Measurements from ENCODE around the gene SLC25A44. TPM values are rescaled to one million over a fixed set of nuclear protein-coding genes. Genes with fewer than 3 reads are reported as not detected.

The SLC25A44 gene
- total RNA-seq, 2 donors from 2014 or later: 14.4 to 21.6 TPM

GRCh38 chr1:156221986-156222692 lies 28.2 kb downstream of the SLC25A44 start:
- H3K27ac Mint-ChIP-seq: peak overlapping the region; percentile 77
- peaks cover 19% of the 10 kb centered on the region for H3K36me3 Mint-ChIP-seq (ENCODE audit: low read depth)
- peak overlapping the region; percentile 5 for H3K4me3 Mint-ChIP-seq

GRCh38 chr1:156225677-156226014 lies 31.7 kb downstream of the SLC25A44 start:
- DNase-seq: no peak
- H3K36me3 Mint-ChIP-seq (ENCODE audit: low read depth): peaks cover 21% of the 10 kb centered on the region
- no peak overlapping the region for H3K27ac Mint-ChIP-seq
- H3K9me3 ChIP-seq (ENCODE audit: control insufficient read depth, low read length, poor library complexity, severe bottlenecking): no peaks in the 10 kb centered on the region
- H3K4me1 Mint-ChIP-seq: peaks cover 36% of the 10 kb centered on the region
- ATAC-seq: no peak
- H3K4me3 Mint-ChIP-seq: no peak overlapping the region
- no peaks in the 10 kb centered on the region for H3K27me3 Mint-ChIP-seq

More at GRCh38 chr1:156221986-156222692, 28.2 kb downstream of the SLC25A44 start:
- DNase-seq: no peak
- H3K9me3 ChIP-seq (ENCODE audit: control insufficient read depth, low read length, poor library complexity, severe bottlenecking): no peaks in the 10 kb centered on the region
- H3K27me3 Mint-ChIP-seq: no peaks in the 10 kb centered on the region
- H3K4me1 Mint-ChIP-seq: peaks cover 45% of the 10 kb centered on the region
- ATAC-seq: no peak

GRCh38 chr1:156226116-156226538 lies 32.2 kb downstream of the SLC25A44 start:
- no peak for DNase-seq
- peaks cover 18% of the 10 kb centered on the region for H3K36me3 Mint-ChIP-seq (ENCODE audit: low read depth)
- ATAC-seq: no peak
- H3K27me3 Mint-ChIP-seq: no peaks in the 10 kb centered on the region
- H3K4me3 Mint-ChIP-seq: no peak overlapping the region
- peaks cover 34% of the 10 kb centered on the region for H3K4me1 Mint-ChIP-seq
- H3K27ac Mint-ChIP-seq: no peak overlapping the region
- H3K9me3 ChIP-seq (ENCODE audit: control insufficient read depth, low read length, poor library complexity, severe bottlenecking): no peaks in the 10 kb centered on the region

GRCh38 chr1:156226782-156227181 lies 32.9 kb downstream of the SLC25A44 start:
- Mint-ChIP-seq H3K4me1 (peaks cover 27% of the 10 kb centered on the region), H3K4me3 (no peak overlapping the region), H3K27ac (no peak overlapping the region), H3K27me3 (no peaks in the 10 kb centered on the region), H3K36me3 (ENCODE audit: low read depth) (peaks cover 12% of the 10 kb centered on the region)
- ATAC-seq (no peak), DNase-seq (no peak)
- no peaks in the 10 kb centered on the region for H3K9me3 ChIP-seq (ENCODE audit: control insufficient read depth, low read length, poor library complexity, severe bottlenecking)

- no peaks in the 10 kb centered on the region for H3K9me3 ChIP-seq (ENCODE audit: control insufficient read depth, low read length, poor library complexity, severe bottlenecking)
- DNase-seq: no peak
- H3K27ac Mint-ChIP-seq: no peak overlapping the region
- no peaks in the 10 kb centered on the region for H3K27me3 Mint-ChIP-seq
- peaks cover 15% of the 10 kb centered on the region for H3K4me1 Mint-ChIP-seq
- no peak overlapping the region for H3K4me3 Mint-ChIP-seq
- peaks cover 8% of the 10 kb centered on the region for H3K36me3 Mint-ChIP-seq (ENCODE audit: low read depth)
- ATAC-seq: no peak
Measured at GRCh38 chr1:156228501-156228900, 34.6 kb downstream of the SLC25A44 start.

GRCh38 chr1:156229809-156230472 lies 36.0 kb downstream of the SLC25A44 start:
- peaks cover 5% of the 10 kb centered on the region for H3K36me3 Mint-ChIP-seq (ENCODE audit: low read depth)

GRCh38 chr1:156230473-156230837 lies 36.6 kb downstream of the SLC25A44 start:
- H3K27me3 Mint-ChIP-seq: no peaks in the 10 kb centered on the region
- peaks cover 2% of the 10 kb centered on the region for H3K36me3 Mint-ChIP-seq (ENCODE audit: low read depth)
- no peak for ATAC-seq
- no peak for DNase-seq
- H3K27ac Mint-ChIP-seq: peak overlapping the region; percentile 54
- H3K4me3 Mint-ChIP-seq: peak overlapping the region; percentile 19
- peaks cover 10% of the 10 kb centered on the region for H3K4me1 Mint-ChIP-seq
- no peaks in the 10 kb centered on the region for H3K9me3 ChIP-seq (ENCODE audit: control insufficient read depth, low read length, poor library complexity, severe bottlenecking)

More at GRCh38 chr1:156229809-156230472, 36.0 kb downstream of the SLC25A44 start:
- H3K9me3 ChIP-seq (ENCODE audit: control insufficient read depth, low read length, poor library complexity, severe bottlenecking): no peaks in the 10 kb centered on the region
- DNase-seq: no peak
- Mint-ChIP-seq H3K4me1 (peaks cover 13% of the 10 kb centered on the region), H3K4me3 (peak overlapping the region; percentile 19), H3K27ac (peak overlapping the region; percentile 54), H3K27me3 (no peaks in the 10 kb centered on the region)
- no peak for ATAC-seq

- Mint-ChIP-seq H3K36me3 (ENCODE audit: low read depth) (peaks cover 6% of the 10 kb centered on the region), H3K4me1 (peaks cover 7% of the 10 kb centered on the region), H3K27ac (no peak overlapping the region), H3K4me3 (no peak overlapping the region), H3K27me3 (no peaks in the 10 kb centered on the region)
- DNase-seq (no peak), ATAC-seq (no peak)
- no peaks in the 10 kb centered on the region for H3K9me3 ChIP-seq (ENCODE audit: control insufficient read depth, low read length, poor library complexity, severe bottlenecking)
Measured at GRCh38 chr1:156232201-156232894, 38.4 kb downstream of the SLC25A44 start.

GRCh38 chr1:156233426-156234127 lies 39.7 kb downstream of the SLC25A44 start:
- H3K4me1 Mint-ChIP-seq: peaks cover 7% of the 10 kb centered on the region
- peaks cover 6% of the 10 kb centered on the region for H3K36me3 Mint-ChIP-seq (ENCODE audit: low read depth)
- ATAC-seq: no peak
- no peaks in the 10 kb centered on the region for H3K9me3 ChIP-seq (ENCODE audit: control insufficient read depth, low read length, poor library complexity, severe bottlenecking)
- peak overlapping the region; percentile 53 for H3K27ac Mint-ChIP-seq
- no peak for DNase-seq
- no peak overlapping the region for H3K4me3 Mint-ChIP-seq
- H3K27me3 Mint-ChIP-seq: no peaks in the 10 kb centered on the region

- DNase-seq (no peak), ATAC-seq (no peak)
- Mint-ChIP-seq H3K36me3 (ENCODE audit: low read depth) (peaks cover 8% of the 10 kb centered on the region), H3K4me1 (peaks cover 7% of the 10 kb centered on the region), H3K27me3 (no peaks in the 10 kb centered on the region), H3K4me3 (no peak overlapping the region), H3K27ac (no peak overlapping the region)
- H3K9me3 ChIP-seq (ENCODE audit: control insufficient read depth, low read length, poor library complexity, severe bottlenecking): no peaks in the 10 kb centered on the region
Measured at GRCh38 chr1:156236164-156236563, 42.3 kb downstream of the SLC25A44 start.

GRCh38 chr1:156238248-156238647 lies 44.3 kb downstream of the SLC25A44 start:
- H3K9me3 ChIP-seq (ENCODE audit: control insufficient read depth, low read length, poor library complexity, severe bottlenecking): no peaks in the 10 kb centered on the region
- Mint-ChIP-seq H3K27ac (no peak overlapping the region), H3K4me3 (no peak overlapping the region), H3K4me1 (peaks cover 7% of the 10 kb centered on the region), H3K36me3 (ENCODE audit: low read depth) (peaks cover 8% of the 10 kb centered on the region), H3K27me3 (no peaks in the 10 kb centered on the region)
- ATAC-seq (no peak), DNase-seq (no peak)

- no peak overlapping the region for H3K4me3 Mint-ChIP-seq
Measured at GRCh38 chr1:156241311-156241811, 47.5 kb downstream of the SLC25A44 start.

GRCh38 chr1:156241926-156242325 lies 48.0 kb downstream of the SLC25A44 start, which contains the start of gene BGLAP:
Gene BGLAP (plus strand): TSS chr1:156242184. CDS start chr1:156242232, 48 bp downstream.
- H3K9me3 ChIP-seq (ENCODE audit: control insufficient read depth, low read length, poor library complexity, severe bottlenecking): no peaks in the 10 kb centered on the region
- Mint-ChIP-seq H3K4me1 (peaks cover 19% of the 10 kb centered on the region), H3K27ac (peak within 1 kb of the TSS; percentile 27), H3K4me3 (peak within 1 kb of the TSS; percentile 25), H3K27me3 (no peaks in the 10 kb centered on the region), H3K36me3 (ENCODE audit: low read depth) (peaks cover 7% of the 10 kb centered on the region)
- no peak for DNase-seq
- ATAC-seq: no peak

More at GRCh38 chr1:156241311-156241811, 47.5 kb downstream of the SLC25A44 start:
- DNase-seq: no peak
- no peaks in the 10 kb centered on the region for H3K9me3 ChIP-seq (ENCODE audit: control insufficient read depth, low read length, poor library complexity, severe bottlenecking)
- no peaks in the 10 kb centered on the region for H3K27me3 Mint-ChIP-seq
- no peak overlapping the region for H3K27ac Mint-ChIP-seq
- H3K36me3 Mint-ChIP-seq (ENCODE audit: low read depth): peaks cover 8% of the 10 kb centered on the region
- peaks cover 18% of the 10 kb centered on the region for H3K4me1 Mint-ChIP-seq
- ATAC-seq: no peak
